H1 (cell line): ENCODE measurements around the gene ST6GALNAC3. TPM values are rescaled to one million over a fixed set of nuclear protein-coding genes. Genes with fewer than 3 reads are reported as not detected.

Experiments
- CTCF ChIA-PET: fragments of 300-600 bp; sonication (Branson Sonifier 250); formaldehyde crosslinking; loops from one replicate; lab custom pipeline; 2021; ENCODE audit not compliant: partially characterized antibody; lab: Charles Lee
- POLR2A ChIA-PET: fragments of 300-600 bp; sonication (Branson Sonifier 250); formaldehyde crosslinking; loops from one replicate; lab custom pipeline; 2021; ENCODE audit warnings: inconsistent platforms; ENCODE audit not compliant: partially characterized antibody; lab: Charles Lee
- DNase-seq, 2 experiments: peaks; one replicate each; pipeline versions ENCODE4 v3.0.0 to v3.0.0-alpha.2; 2010 to 2022; ENCODE audit warnings: low spot score in 2 of 2, low read depth in 1 of 2, mixed read lengths in 1 of 2
- FAIRE-seq: peaks from 2 replicates; lab custom pipeline; 2011; peaks lifted over from hg19 to GRCh38; lab: Jason Lieb, UNC
- H2AFZ ChIP-seq: 2 replicates; pipeline ENCODE4 v1.8.1; 2012; ENCODE audit warnings: low read length, inconsistent platforms
- H2AK5ac ChIP-seq: 2 replicates; pipeline ENCODE4 v1.6.1; 2013; ENCODE audit warnings: low read depth, low read length
- H2BK120ac ChIP-seq: replicated peaks from 2 replicates; pipeline ENCODE3; 2013; ENCODE audit warnings: low read depth, low read length, inconsistent platforms
- H2BK12ac ChIP-seq: 2 replicates; pipeline ENCODE4 v1.6.1; 2013; ENCODE audit warnings: low read depth, low read length
- H2BK15ac ChIP-seq: 2 replicates; pipeline ENCODE4 v1.6.1; 2013; ENCODE audit warnings: low read length
- H2BK20ac ChIP-seq: 2 replicates; pipeline ENCODE4 v1.6.1; 2013; ENCODE audit warnings: low read length
- H2BK5ac ChIP-seq: 2 replicates; pipeline ENCODE4 v1.6.1; 2013; ENCODE audit warnings: low read depth, low read length
- H3K14ac ChIP-seq: 2 replicates; pipeline ENCODE4 v1.6.1; 2013; ENCODE audit warnings: inconsistent platforms; ENCODE audit not compliant: insufficient read length
- H3K18ac ChIP-seq: 2 replicates; pipeline ENCODE4 v1.6.1; 2013; ENCODE audit warnings: low read length; ENCODE audit errors: extremely low read depth
- H3K23ac ChIP-seq: 2 replicates; pipeline ENCODE4 v1.6.1; 2013; ENCODE audit warnings: inconsistent platforms; ENCODE audit not compliant: insufficient read length
- H3K23me2 ChIP-seq: 2 replicates; pipeline ENCODE4 v1.6.1; 2013; ENCODE audit warnings: low read depth, low read length
- H3K27ac ChIP-seq: 2 replicates; pipeline ENCODE4 v1.6.1; 2011; ENCODE audit warnings: low read depth, low read length, inconsistent platforms
- H3K27me3 ChIP-seq, 4 experiments: replicated peaks in 1 of 4; 1 replicate in 1 of 4; 2 replicates in 3 of 4; pipeline versions ENCODE4 v1.6.1 to v1.8.1; 2011 to 2013; ENCODE audit warnings: low read length in 3 of 4, mild to moderate bottlenecking in 3 of 4, inconsistent platforms in 2 of 4, mixed read lengths in 2 of 4, moderate library complexity in 1 of 4; ENCODE audit not compliant: control insufficient read depth in 3 of 4, insufficient read depth in 3 of 4; ENCODE audit errors: extremely low read depth in 1 of 4
- H3K36me3 ChIP-seq, 4 experiments: 2 replicates each; pipeline versions ENCODE4 v1.6.1 to v1.8.1; 2011 to 2013; ENCODE audit warnings: mild to moderate bottlenecking in 4 of 4, low read length in 3 of 4, moderate library complexity in 2 of 4, control low read depth in 1 of 4, inconsistent platforms in 1 of 4; ENCODE audit not compliant: insufficient read depth in 4 of 4, control insufficient read depth in 2 of 4
- H3K4ac ChIP-seq: replicated peaks from 2 replicates; pipeline ENCODE3; 2013; ENCODE audit warnings: low read length, low read depth, mixed read lengths, inconsistent platforms; ENCODE audit not compliant: insufficient read length
- H3K4me1 ChIP-seq, 4 experiments: replicated peaks in 1 of 4; 1 replicate in 1 of 4; 2 replicates in 3 of 4; pipeline versions ENCODE4 v1.6.1 to v1.8.1; 2011 to 2013; ENCODE audit warnings: low read length in 3 of 4, inconsistent platforms in 2 of 4, mixed read lengths in 1 of 4; ENCODE audit not compliant: insufficient read depth in 4 of 4, control insufficient read depth in 3 of 4
- H3K4me2 ChIP-seq, 2 experiments: 2 replicates each; pipeline versions ENCODE4 v1.6.1 to v1.8.1; 2011 to 2013; ENCODE audit warnings: low read depth in 2 of 2, low read length in 2 of 2, control low read depth in 1 of 2, inconsistent platforms in 1 of 2, mild to moderate bottlenecking in 1 of 2; ENCODE audit not compliant: insufficient read depth in 1 of 2
- H3K4me3 ChIP-seq, 4 experiments: fragments of 200-600, 300-600 bp in 1 of 4; sonication (generic), shearing (Covaris generic), sonication (Bioruptor Twin) in 1 of 4; 2 replicates each; pipeline versions ENCODE4 v1.5.1 to v1.8.1; 2011 to 2016; ENCODE audit warnings: low read length in 4 of 4, low read depth in 3 of 4, control low read depth in 2 of 4, inconsistent platforms in 2 of 4, mild to moderate bottlenecking in 2 of 4, mixed read lengths in 1 of 4, moderate library complexity in 1 of 4; ENCODE audit not compliant: insufficient read depth in 2 of 4; ENCODE audit errors: extremely low read depth in 1 of 4
- H3K56ac ChIP-seq: replicated peaks from 2 replicates; pipeline ENCODE3; 2013; ENCODE audit warnings: low read depth, mild to moderate bottlenecking, mixed read lengths, low read length, inconsistent platforms; ENCODE audit not compliant: insufficient read length
- H3K79me1 ChIP-seq: 2 replicates; pipeline ENCODE4 v1.6.1; 2013; ENCODE audit warnings: low read depth, low read length, control low read depth
- H3K79me2 ChIP-seq, 2 experiments: 2 replicates each; pipeline versions ENCODE4 v1.6.1 to v1.8.1; 2012 to 2013; ENCODE audit warnings: low read length in 2 of 2, mild to moderate bottlenecking in 2 of 2, inconsistent platforms in 1 of 2; ENCODE audit not compliant: insufficient read depth in 2 of 2, control insufficient read depth in 1 of 2
- H3K9ac ChIP-seq, 4 experiments: replicated peaks in 1 of 4; 1 replicate in 1 of 4; 2 replicates in 3 of 4; pipeline versions ENCODE4 v1.6.1 to v1.8.1; 2011 to 2013; ENCODE audit warnings: low read depth in 3 of 4, low read length in 3 of 4, control low read depth in 2 of 4, mild to moderate bottlenecking in 2 of 4, moderate library complexity in 2 of 4, inconsistent platforms in 1 of 4; ENCODE audit errors: extremely low read depth in 1 of 4
- H3K9me3 ChIP-seq, 2 experiments: 2 replicates each; pipeline versions ENCODE4 v1.6.1 to v1.8.1; 2012 to 2013; ENCODE audit warnings: mild to moderate bottlenecking in 2 of 2, moderate library complexity in 2 of 2, control low read depth in 1 of 2, inconsistent platforms in 1 of 2, low read depth in 1 of 2, low read length in 1 of 2, mixed read lengths in 1 of 2; ENCODE audit not compliant: insufficient read depth in 2 of 2
- H4K20me1 ChIP-seq, 2 experiments: replicated peaks in 1 of 2; 2 replicates each; pipeline versions ENCODE3 to v1.8.1; 2011 to 2013; ENCODE audit warnings: inconsistent platforms in 2 of 2, low read length in 2 of 2, mild to moderate bottlenecking in 1 of 2; ENCODE audit not compliant: insufficient read depth in 2 of 2, control insufficient read depth in 1 of 2
- H4K5ac ChIP-seq: 2 replicates; pipeline ENCODE4 v1.6.1; 2013; ENCODE audit warnings: low read length, low read depth, mixed read lengths, inconsistent platforms; ENCODE audit not compliant: insufficient read length
- H4K8ac ChIP-seq: 2 replicates; pipeline ENCODE4 v1.8.0; 2013; ENCODE audit warnings: mild to moderate bottlenecking, moderate library complexity, low read length, inconsistent platforms; ENCODE audit not compliant: insufficient read depth; ENCODE audit errors: extremely low read depth
- H4K91ac ChIP-seq: replicated peaks from 2 replicates; pipeline ENCODE3; 2013; ENCODE audit warnings: low read length, mixed read lengths, inconsistent platforms; ENCODE audit not compliant: insufficient read length
- CHD1 ChIP-seq: IDR thresholded peaks from 2 replicates; pipeline ENCODE4 v1.6.1; 2012; ENCODE audit warnings: low read depth, low read length, improper control_type of control experiment
- KDM5A ChIP-seq: fragments of 200-600 bp; IDR thresholded peaks from 2 replicates; pipeline ENCODE4 v1.7.1; 2012; ENCODE audit warnings: mild to moderate bottlenecking, low read length, inconsistent platforms, mixed read lengths
- POLR2AphosphoS5 ChIP-seq: IDR thresholded peaks from 2 replicates; pipeline ENCODE4 v1.6.1; 2011; ENCODE audit warnings: low read depth, low read length
- POU5F1 ChIP-seq: IDR thresholded peaks from 2 replicates; pipeline ENCODE4 v1.6.1; 2011; ENCODE audit warnings: low read depth, mild to moderate bottlenecking, low read length, moderate library complexity
- RAD21 ChIP-seq, 2 experiments: IDR thresholded peaks in 1 of 2; conservative IDR thresholded peaks in 1 of 2; 2 replicates each; pipeline ENCODE4 v1.6.1; 2011; ENCODE audit warnings: low read depth in 2 of 2, low read length in 2 of 2, improper control_type of control experiment in 1 of 2, inconsistent platforms in 1 of 2, mild to moderate bottlenecking in 1 of 2, moderate library complexity in 1 of 2
- WGBS, 2 experiments: shearing (Covaris generic) in 1 of 2; methylation state at CpG; one replicate each; pipeline versions ENCODE4 v1.1.6 to v1.1.7; 2013 to 2015; ENCODE audit warnings: low lambda C conversion rate in 2 of 2, mixed read lengths in 2 of 2, inconsistent platforms in 1 of 2, low coverage in 1 of 2, missing lambda C conversion rate in 1 of 2; ENCODE audit not compliant: insufficient replicate concordance in 2 of 2, insufficient coverage in 1 of 2, insufficient read length in 1 of 2; ENCODE audit errors: extremely low coverage in 1 of 2, missing lambda C conversion rate in 1 of 2; 5-methylcytosine and 5-hydroxymethylcytosine counted together
- polyA plus RNA-seq, 7 experiments: library from polyadenylated mRNA; depleted of rRNA in 3 of 7; stranded (reverse) in 5 of 7; unstranded in 2 of 7; fragments of >200 nt in 5 of 7; fragments of 200-250 nt in 2 of 7; gene quantifications; 1 replicate in 5 of 7; 2 replicates in 1 of 7; 4 replicates in 1 of 7; pipeline versions ENCODE4 v1.2.1 to v1.2.3, GENCODE V29; 2011 to 2013; ENCODE audit warnings: missing spikeins in 2 of 7, mixed read lengths in 2 of 7
- total RNA-seq: library from RNA; stranded (reverse); fragmentation: NEBNext Ultra II Directional; extraction: Animal tissue kit (Norgen Biotek cat#: 25700); gene quantifications from 2 replicates; pipeline ENCODE4 v1.2.1, GENCODE V29; 2021
- TF ChIP-seq, protein P1 (sequence below): IDR thresholded peaks from 2 replicates; pipeline ENCODE4 v1.6.1; 2012; ENCODE audit warnings: inconsistent platforms

The ST6GALNAC3 gene
- total and polyA plus RNA-seq, 2 of the 8 experiments (the other 6 are each of a cell fraction or from before 2014, with no cell fraction given): 4.9 to 19.0 TPM

DNA sequence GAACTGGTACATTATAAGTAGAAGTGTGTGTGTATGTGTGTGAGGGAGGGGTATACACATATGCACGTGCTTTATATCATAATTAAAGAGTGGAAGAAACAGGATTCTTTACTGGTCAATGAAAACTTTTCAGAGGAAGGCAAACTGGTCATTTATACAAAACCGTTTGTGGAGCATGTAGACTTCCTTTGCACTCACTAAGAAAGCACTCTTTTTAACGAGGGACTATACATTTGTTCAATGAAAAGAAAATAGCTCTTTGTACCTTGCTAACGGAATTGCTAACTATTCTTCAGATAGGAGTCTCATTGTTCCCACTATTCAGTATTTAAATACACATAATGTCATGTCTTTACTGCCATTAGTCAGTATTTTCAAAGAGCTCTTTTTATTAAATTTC, 219.3 kb downstream of the ST6GALNAC3 start:
- no peak overlapping the region for H3K56ac ChIP-seq
- CTCF ChIA-PET: interaction anchor here (0.6 kb wide), 1 partner anchor 1094 kb away, joined by 4 read pairs; no protein-coding TSS in a partner anchor
- H2AK5ac ChIP-seq: no peak overlapping the region
- no peak overlapping the region for H3K27ac ChIP-seq
- H2BK15ac ChIP-seq: no peak overlapping the region
- H2BK20ac ChIP-seq: no peak overlapping the region
- H2BK5ac ChIP-seq: no peak overlapping the region
- H3K36me3 ChIP-seq: no peaks in the 10 kb centered on the region
- no peaks in the 10 kb centered on the region for H4K20me1 ChIP-seq
- TF ChIP-seq KDM5A (no peak), CHD1 (no peak), POU5F1 (no peak), POLR2AphosphoS5 (no peak), RAD21 (IDR thresholded peaks at IDR 0.05 in 1 of 2, conservative IDR thresholded peaks at IDR 0.05 in 1 of 2; ENCODE audit: low read depth in 2 of 2, low read length in 2 of 2) (no peak)
- TF ChIP-seq, protein P1, sequence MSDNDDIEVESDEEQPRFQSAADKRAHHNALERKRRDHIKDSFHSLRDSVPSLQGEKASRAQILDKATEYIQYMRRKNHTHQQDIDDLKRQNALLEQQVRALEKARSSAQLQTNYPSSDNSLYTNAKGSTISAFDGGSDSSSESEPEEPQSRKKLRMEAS: no peak
- no peaks in the 10 kb centered on the region for H3K27me3 ChIP-seq
- no peak overlapping the region for H3K4ac ChIP-seq
- H3K4me1 ChIP-seq: peaks cover 0 to 14% (median 3%) of the 10 kb centered on the region in 4 experiments; a peak in 4 of 7 replicates
- H3K4me3 ChIP-seq: no peak overlapping the region
- no peaks in the 10 kb centered on the region for H3K9me3 ChIP-seq
- H4K91ac ChIP-seq: no peak overlapping the region
- FAIRE-seq: no peak
- no peaks in the 10 kb centered on the region for H3K79me1 ChIP-seq
- H4K8ac ChIP-seq: no peak overlapping the region
- no peak overlapping the region for H3K14ac ChIP-seq
- H3K79me2 ChIP-seq: no peaks in the 10 kb centered on the region
- H3K4me2 ChIP-seq: no peak overlapping the region
- H4K5ac ChIP-seq: no peak overlapping the region
- no peak for DNase-seq
- POLR2A ChIA-PET: no interaction called here
- H3K23ac ChIP-seq: no peak overlapping the region
- no peak overlapping the region for H2BK12ac ChIP-seq
- H3K23me2 ChIP-seq: no peaks in the 10 kb centered on the region
- H2BK120ac ChIP-seq: no peak overlapping the region
- no peak overlapping the region for H2AFZ ChIP-seq
- H3K18ac ChIP-seq: no peak overlapping the region
- H3K9ac ChIP-seq: no peak overlapping the region
- WGBS, 2 experiments: 67% methylated on average over 4 of the region's 4 CpGs; no CpG with 5 or more reads in 1 of the 2 experiments
